ENCODE data around the gene ADAMTS2.

Gene ADAMTS2

DNA sequence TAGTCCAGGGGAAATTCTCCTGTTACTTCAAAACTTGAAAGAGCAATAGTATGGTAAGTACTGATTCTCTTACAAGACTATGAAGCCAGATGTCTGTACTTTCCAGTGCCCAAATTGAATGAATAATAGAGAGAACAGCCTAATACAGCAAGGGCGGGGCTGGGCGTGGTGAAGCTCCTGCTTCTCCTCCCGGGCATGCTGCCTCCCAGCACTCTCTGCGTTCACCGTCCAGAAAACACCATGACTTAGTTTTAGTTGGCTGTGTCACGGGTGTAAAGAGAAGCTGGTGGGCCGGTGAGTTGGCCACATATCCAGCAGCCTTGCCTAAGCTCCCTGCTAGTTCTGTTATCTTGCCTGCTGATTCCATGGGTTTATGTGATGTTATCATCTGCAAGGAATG lies 40.7 kb upstream of the ADAMTS2 start:
- H3K27me3 ChIP-seq (ENCODE audit: low read length), result no peaks in the 10 kb centered on the region
- H4K20me1 ChIP-seq (ENCODE audit: low read depth, low read length), result no peaks in the 10 kb centered on the region
- H3K79me2 ChIP-seq (ENCODE audit: insufficient read depth, low read length), result no peaks in the 10 kb centered on the region
- H2AFZ ChIP-seq (ENCODE audit: low read depth, low read length, severe bottlenecking), result no peak overlapping the region
- no peaks in the 10 kb centered on the region for H3K36me3 ChIP-seq (ENCODE audit: low read length)
- TF ChIP-seq CTCF (IDR thresholded peaks at IDR 0.05; ENCODE audit: insufficient read depth, low read length, poor library complexity, severe bottlenecking) (no peak), EZH2phosphoT487 (conservative IDR thresholded peaks at IDR 0.05; ENCODE audit: low read length) (no peak)
- H3K9me2 ChIP-seq (replicated peaks; ENCODE audit: insufficient read depth, low read length), result no peaks in the 10 kb centered on the region; the same call in 1 of the 2 replicates
- H3K4me3 ChIP-seq (ENCODE audit: insufficient read depth, low read length, poor library complexity, severe bottlenecking), result no peak overlapping the region
- H3K9me3 ChIP-seq (ENCODE audit: insufficient read depth, low read length), result no peaks in the 10 kb centered on the region
- H3K9ac ChIP-seq (ENCODE audit: low read length), result no peak overlapping the region
- H3K4me2 ChIP-seq (ENCODE audit: low read depth, low read length, poor library complexity, severe bottlenecking), result no peak overlapping the region
- H3F3A ChIP-seq (ENCODE audit: insufficient read depth), result no peaks in the 10 kb centered on the region
- no peak overlapping the region for H3K27ac ChIP-seq (ENCODE audit: low read depth, low read length)

- H3K4me3 ChIP-seq (ENCODE audit: insufficient read depth, low read length, poor library complexity, severe bottlenecking), result no peak overlapping the region
- H3K79me2 ChIP-seq (ENCODE audit: insufficient read depth, low read length), result no peaks in the 10 kb centered on the region
- no peak for TF ChIP-seq EZH2phosphoT487 (conservative IDR thresholded peaks at IDR 0.05; ENCODE audit: low read length)
- TF ChIP-seq CTCF (IDR thresholded peaks at IDR 0.05; ENCODE audit: insufficient read depth, low read length, poor library complexity, severe bottlenecking), result no peak
- no peak overlapping the region for H3K27ac ChIP-seq (ENCODE audit: low read depth, low read length)
- H3K9me2 ChIP-seq (replicated peaks; ENCODE audit: insufficient read depth, low read length), result no peaks in the 10 kb centered on the region
- no peak overlapping the region for H3K9ac ChIP-seq (ENCODE audit: low read length)
- no peaks in the 10 kb centered on the region for H3K27me3 ChIP-seq (ENCODE audit: low read length)
- H3F3A ChIP-seq (ENCODE audit: insufficient read depth), result no peaks in the 10 kb centered on the region
- no peak overlapping the region for H3K4me2 ChIP-seq (ENCODE audit: low read depth, low read length, poor library complexity, severe bottlenecking)
- no peaks in the 10 kb centered on the region for H3K9me3 ChIP-seq (ENCODE audit: insufficient read depth, low read length)
- H4K20me1 ChIP-seq (ENCODE audit: low read depth, low read length), result no peaks in the 10 kb centered on the region
- H2AFZ ChIP-seq (ENCODE audit: low read depth, low read length, severe bottlenecking), result no peak overlapping the region
- H3K36me3 ChIP-seq (ENCODE audit: low read length), result no peaks in the 10 kb centered on the region
These were observed 37.2 kb upstream of the ADAMTS2 start for GRCh38 chr5:179382486-179382885.

- Histone ChIP-seq H3K9me2 (replicated peaks; ENCODE audit: insufficient read depth, low read length) (no peaks in the 10 kb centered on the region), H3K27ac (ENCODE audit: low read depth, low read length) (no peak overlapping the region), H4K20me1 (ENCODE audit: low read depth, low read length) (no peaks in the 10 kb centered on the region), H2AFZ (ENCODE audit: low read depth, low read length, severe bottlenecking) (no peak overlapping the region), H3K27me3 (ENCODE audit: low read length) (no peaks in the 10 kb centered on the region), H3K9ac (ENCODE audit: low read length) (no peak overlapping the region), H3K4me3 (ENCODE audit: insufficient read depth, low read length, poor library complexity, severe bottlenecking) (no peak overlapping the region), H3F3A (ENCODE audit: insufficient read depth) (no peaks in the 10 kb centered on the region), H3K9me3 (ENCODE audit: insufficient read depth, low read length) (no peaks in the 10 kb centered on the region), H3K79me2 (ENCODE audit: insufficient read depth, low read length) (no peaks in the 10 kb centered on the region), H3K4me2 (ENCODE audit: low read depth, low read length, poor library complexity, severe bottlenecking) (no peak overlapping the region), H3K36me3 (ENCODE audit: low read length) (no peaks in the 10 kb centered on the region)
- TF ChIP-seq CTCF (IDR thresholded peaks at IDR 0.05; ENCODE audit: insufficient read depth, low read length, poor library complexity, severe bottlenecking), result no peak
- no peak for TF ChIP-seq EZH2phosphoT487 (conservative IDR thresholded peaks at IDR 0.05; ENCODE audit: low read length)
These were observed 36.4 kb upstream of the ADAMTS2 start for GRCh38 chr5:179381691-179382090.
